BLaER1 treated with 17β-estradiol and CSF1 and Interleukin-3, amounts not matched to agents 10 nM and 100 nM (cell line): ENCODE measurements around the gene SLC10A3.

ENCODE experiments used
- H3K27ac ChIP-seq, 11 experiments: shearing (Covaris generic); formaldehyde crosslinking; 2 replicates each; pipeline ENCODE4 v1.8.1; 2022
- H3K27me3 ChIP-seq, 11 experiments: shearing (Covaris generic); formaldehyde crosslinking; 2 replicates each; pipeline ENCODE4 v1.8.1; 2022
- H3K36me3 ChIP-seq, 11 experiments: shearing (Covaris generic); formaldehyde crosslinking; 2 replicates each; pipeline ENCODE4 v1.8.1; 2022
- H3K4me1 ChIP-seq, 10 experiments: shearing (Covaris generic); formaldehyde crosslinking; 2 replicates each; pipeline ENCODE4 v1.8.1; 2022
- H3K4me2 ChIP-seq, 11 experiments: shearing (Covaris generic); formaldehyde crosslinking; 2 replicates each; pipeline ENCODE4 v1.8.1; 2022
- H3K4me3 ChIP-seq, 10 experiments: shearing (Covaris generic); formaldehyde crosslinking; 2 replicates each; pipeline ENCODE4 v1.8.1; 2022
- H3K9ac ChIP-seq, 11 experiments: shearing (Covaris generic); formaldehyde crosslinking; 2 replicates each; pipeline ENCODE4 v1.8.1; 2022
- H3K9me3 ChIP-seq, 11 experiments: shearing (Covaris generic); formaldehyde crosslinking; replicated peaks in 1 of 11; 2 replicates each; pipeline ENCODE4 v1.8.1; 2022
- H4K20me1 ChIP-seq, 11 experiments: shearing (Covaris generic); formaldehyde crosslinking; 2 replicates each; pipeline ENCODE4 v1.8.1; 2022
- Cebpa-rat ChIP-seq, 11 experiments: shearing (Covaris generic); IDR thresholded peaks; 2 replicates each; pipeline ENCODE4 v1.8.1; 2022

The SLC10A3 gene

DNA sequence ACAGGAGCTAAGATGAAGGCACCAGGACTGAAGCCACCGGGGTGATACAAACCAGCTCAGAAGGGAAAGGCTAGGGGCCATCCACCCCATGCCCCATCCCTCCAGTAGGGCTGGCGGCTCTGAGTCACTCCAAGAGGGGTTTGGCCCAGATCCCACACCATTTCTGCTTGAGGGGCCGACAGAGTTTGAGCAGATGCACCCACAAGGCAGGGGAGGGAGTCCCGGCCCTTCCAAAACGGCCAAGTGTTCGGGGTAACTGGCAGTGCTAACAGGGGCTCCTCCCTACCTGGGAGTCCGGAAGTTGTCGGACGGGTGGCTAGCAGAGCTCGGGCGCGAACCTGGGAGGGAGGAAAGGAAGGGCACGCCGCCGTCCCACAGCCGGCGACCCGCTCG lies 412 bp downstream of the SLC10A3 start:
- H3K9me3 ChIP-seq, result peaks cover 0 to 58% (median 31%) of the 10 kb centered on the region in 11 experiments; a peak in 15 of 22 replicates
- H3K4me1 ChIP-seq, result peaks cover 25 to 44% (median 36%) of the 10 kb centered on the region in 10 experiments
- peak overlapping the region; percentile 77 to 89 (median 84) for H3K4me2 ChIP-seq
- peaks cover 13 to 41% (median 29%) of the 10 kb centered on the region in 11 experiments for H3K27me3 ChIP-seq
- H3K4me3 ChIP-seq, result peak overlapping the region; percentile 70 to 81 (median 74)
- peaks cover 0 to 15% (median 5%) of the 10 kb centered on the region in 11 experiments; a peak in 12 of 22 replicates for H3K36me3 ChIP-seq
- no peak for TF ChIP-seq Cebpa-rat (IDR thresholded peaks at IDR 0.05)
- peak overlapping the region; percentile 76 to 88 (median 84) for H3K9ac ChIP-seq
- H4K20me1 ChIP-seq, result peaks cover 0 to 21% (median 6%) of the 10 kb centered on the region in 11 experiments; a peak in 8 of 22 replicates
- peak overlapping the region; percentile 74 to 85 (median 77) for H3K27ac ChIP-seq

GRCh38 chrX:154489182-154489581 lies 1.2 kb downstream of the SLC10A3 start:
- peaks cover 0 to 27% (median 9%) of the 10 kb centered on the region in 11 experiments; a peak in 9 of 22 replicates for H4K20me1 ChIP-seq
- H3K27me3 ChIP-seq, result peaks cover 13 to 40% (median 26%) of the 10 kb centered on the region in 11 experiments; a peak in 20 of 22 replicates
- peaks cover 0 to 58% (median 31%) of the 10 kb centered on the region in 11 experiments; a peak in 15 of 22 replicates for H3K9me3 ChIP-seq
- no peak overlapping the region; a peak in 1 of 22 replicates for H3K27ac ChIP-seq
- peak overlapping the region in 8 of 10 experiments; percentile 70 to 81 (median 74); a peak in 13 of 20 replicates for H3K4me3 ChIP-seq
- H3K9ac ChIP-seq, result peak overlapping the region in 10 of 11 experiments; percentile 79 to 88 (median 84); a peak in 17 of 22 replicates
- H3K36me3 ChIP-seq, result peaks cover 0 to 24% (median 11%) of the 10 kb centered on the region in 11 experiments; a peak in 14 of 22 replicates
- TF ChIP-seq Cebpa-rat (IDR thresholded peaks at IDR 0.05), result no peak
- peaks cover 33 to 52% (median 45%) of the 10 kb centered on the region in 10 experiments for H3K4me1 ChIP-seq
- peak overlapping the region; percentile 77 to 89 (median 84) for H3K4me2 ChIP-seq

DNA sequence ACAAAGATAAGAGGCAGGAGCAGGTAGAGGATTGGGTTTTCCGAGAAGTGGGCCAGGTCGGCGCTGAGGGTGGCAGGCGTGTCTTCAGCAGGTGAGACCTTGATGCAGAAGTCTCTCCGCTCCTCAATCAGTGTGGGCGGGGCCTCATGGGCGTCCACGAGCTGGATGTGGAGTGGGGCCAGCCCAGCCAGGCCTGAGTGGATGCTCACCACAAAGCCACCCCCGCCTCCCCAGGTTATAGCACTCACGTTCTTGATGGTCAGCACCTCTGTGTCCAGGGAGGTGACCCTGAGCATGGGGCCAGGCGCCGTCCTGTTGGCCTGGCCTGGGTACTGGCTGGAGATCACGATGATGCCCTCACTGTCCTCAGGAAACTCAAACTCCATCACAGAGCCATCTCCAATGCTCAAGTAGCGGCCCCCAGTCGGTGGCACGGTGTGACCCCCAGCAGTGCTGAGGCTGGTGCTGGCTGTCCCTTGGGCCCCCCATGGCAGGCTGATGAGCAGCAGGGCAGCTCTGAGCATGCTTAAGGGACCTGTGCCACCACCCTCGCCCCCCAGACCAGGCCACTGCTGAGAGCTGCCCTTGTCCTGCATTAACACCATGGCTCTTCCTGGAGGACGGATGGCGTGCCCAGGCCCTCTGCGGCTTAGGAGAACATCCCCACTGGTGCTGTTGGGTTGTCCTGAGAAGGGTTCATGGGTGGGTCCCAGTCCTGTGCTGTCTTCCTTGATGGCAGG lies 1.9 kb downstream of the SLC10A3 start:
- Histone ChIP-seq H3K4me2 (peak overlapping the region in 10 of 11 experiments; percentile 77 to 89 (median 82); a peak in 17 of 22 replicates), H4K20me1 (peaks cover 0 to 33% (median 11%) of the 10 kb centered on the region in 11 experiments; a peak in 11 of 22 replicates), H3K4me1 (peaks cover 40 to 59% (median 52%) of the 10 kb centered on the region in 10 experiments)

GRCh38 chrX:154487518-154488290 lies 2.7 kb downstream of the SLC10A3 start:
- H3K9me3 ChIP-seq, result peaks cover 0 to 58% (median 31%) of the 10 kb centered on the region in 11 experiments; a peak in 15 of 22 replicates
- H3K4me3 ChIP-seq, result peak overlapping the region in 2 of 10 experiments; percentile 80 to 81; a peak in 2 of 20 replicates
- H3K27ac ChIP-seq, result peak overlapping the region in 2 of 11 experiments; percentile 62 to 86; a peak in 6 of 22 replicates
- H3K4me1 ChIP-seq, result peaks cover 48 to 67% (median 60%) of the 10 kb centered on the region in 10 experiments
- peaks cover 0 to 31% (median 16%) of the 10 kb centered on the region in 11 experiments; a peak in 14 of 22 replicates for H3K36me3 ChIP-seq
- peaks cover 0 to 41% (median 14%) of the 10 kb centered on the region in 11 experiments; a peak in 11 of 22 replicates for H4K20me1 ChIP-seq
- peaks cover 16 to 41% (median 34%) of the 10 kb centered on the region in 11 experiments; a peak in 21 of 22 replicates for H3K27me3 ChIP-seq
- peak overlapping the region; percentile 63 to 89 (median 76); a peak in 20 of 22 replicates for H3K4me2 ChIP-seq
- H3K9ac ChIP-seq, result peak overlapping the region in 4 of 11 experiments; percentile 84 to 91 (median 87); a peak in 4 of 22 replicates
- TF ChIP-seq Cebpa-rat (IDR thresholded peaks at IDR 0.05), result no peak

More for the DNA sequence above, 1.9 kb downstream of the SLC10A3 start:
- H3K9me3 ChIP-seq, result peaks cover 0 to 58% (median 31%) of the 10 kb centered on the region in 11 experiments; a peak in 15 of 22 replicates
- H3K36me3 ChIP-seq, result peaks cover 0 to 30% (median 16%) of the 10 kb centered on the region in 11 experiments; a peak in 14 of 22 replicates
- no peak overlapping the region for H3K27ac ChIP-seq
- peak overlapping the region in 1 of 10 experiments; percentile 75; a peak in 1 of 20 replicates for H3K4me3 ChIP-seq
- peaks cover 15 to 41% (median 30%) of the 10 kb centered on the region in 11 experiments; a peak in 19 of 22 replicates for H3K27me3 ChIP-seq
- peak overlapping the region in 2 of 11 experiments; percentile 84 to 86; a peak in 1 of 22 replicates for H3K9ac ChIP-seq
- TF ChIP-seq Cebpa-rat (IDR thresholded peaks at IDR 0.05), result no peak

DNA sequence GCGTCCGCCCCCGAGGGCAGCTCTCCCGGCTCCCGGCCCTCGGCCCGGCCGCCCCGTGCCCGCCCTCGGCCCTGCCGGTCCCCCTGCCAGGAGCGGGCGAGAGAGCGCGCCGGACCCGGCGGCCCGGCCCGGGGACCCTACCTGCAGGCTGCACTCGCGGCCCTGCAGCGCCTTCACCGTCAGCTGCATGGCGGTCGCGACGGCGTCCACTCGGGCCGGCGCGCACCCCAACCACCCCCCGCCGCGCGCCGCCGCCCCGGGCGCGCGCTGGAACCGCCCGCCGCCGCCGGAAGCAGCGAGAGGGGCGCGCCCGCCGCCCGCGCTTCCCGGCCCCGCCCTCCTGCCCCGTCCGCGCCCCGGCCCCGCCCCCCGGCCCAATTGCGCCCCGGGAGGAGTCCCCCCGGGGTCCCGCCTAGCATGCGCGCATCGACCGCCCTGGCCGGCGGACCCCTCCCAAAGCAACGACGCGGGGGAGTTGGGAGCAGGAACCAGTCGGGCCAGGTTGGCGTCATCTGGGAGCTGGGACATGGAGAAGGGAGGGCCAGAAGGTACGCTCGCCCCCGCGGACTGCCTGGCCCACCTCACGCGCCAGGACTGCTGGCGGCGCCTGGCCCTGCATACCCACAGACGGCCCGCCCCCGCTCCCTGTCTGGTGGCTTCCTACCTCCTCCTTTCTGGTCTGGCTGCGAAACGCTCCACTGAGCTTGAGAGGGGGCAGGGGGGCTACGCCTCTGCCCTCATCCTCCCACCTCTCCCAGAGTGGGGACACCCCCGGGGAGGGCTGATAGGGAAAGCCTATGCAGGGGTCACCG lies 3.8 kb downstream of the SLC10A3 start, which contains the start of gene UBL4A:
TSS of gene UBL4A (minus strand) at position 220 of the 812 bp plus-strand sequence. CDS start at position 189, 31 bp downstream.
- Histone ChIP-seq H3K36me3 (peaks cover 0 to 31% (median 16%) of the 10 kb centered on the region in 11 experiments; a peak in 14 of 22 replicates), H3K4me2 (peak within 1 kb of the TSS; percentile 75 to 89 (median 81)), H3K27ac (peak within 1 kb of the TSS; percentile 44 to 88 (median 82)), H3K4me1 (peaks cover 51 to 73% (median 68%) of the 10 kb centered on the region in 10 experiments), H3K9ac (peak within 1 kb of the TSS; percentile 73 to 91 (median 84)), H4K20me1 (peaks cover 0 to 43% (median 14%) of the 10 kb centered on the region in 11 experiments; a peak in 11 of 22 replicates), H3K4me3 (peak within 1 kb of the TSS; percentile 71 to 84 (median 77)), H3K27me3 (peaks cover 26 to 42% (median 38%) of the 10 kb centered on the region in 11 experiments), H3K9me3 (peaks cover 0 to 56% (median 31%) of the 10 kb centered on the region in 11 experiments; a peak in 15 of 22 replicates)
- no peak for TF ChIP-seq Cebpa-rat (IDR thresholded peaks at IDR 0.05)

DNA sequence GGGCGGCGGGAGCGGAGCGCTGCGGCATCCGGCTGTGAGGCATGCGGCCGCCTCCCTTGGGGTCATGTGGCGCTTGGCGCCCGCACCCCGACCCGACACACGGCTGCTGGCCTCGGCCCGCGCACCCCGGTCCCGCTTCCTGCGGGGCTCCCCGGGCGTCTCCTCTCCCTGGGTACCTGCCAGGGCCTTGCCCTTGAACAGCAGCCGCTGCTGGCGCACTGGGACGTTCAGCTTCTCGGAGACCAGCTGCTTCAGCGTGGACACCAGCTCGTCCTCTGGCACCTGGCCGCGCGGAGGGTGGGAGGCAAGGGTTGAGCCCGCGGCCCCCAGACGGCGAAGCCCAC lies 4.4 kb downstream of the SLC10A3 start:
- peak overlapping the region; percentile 73 to 91 (median 84) for H3K9ac ChIP-seq
- H3K4me2 ChIP-seq, result peak overlapping the region; percentile 70 to 89 (median 81)
- peak overlapping the region; percentile 44 to 88 (median 82) for H3K27ac ChIP-seq
- H3K27me3 ChIP-seq, result peaks cover 32 to 48% (median 38%) of the 10 kb centered on the region in 11 experiments
- H3K4me1 ChIP-seq, result peaks cover 53 to 68% (median 63%) of the 10 kb centered on the region in 10 experiments
- H3K9me3 ChIP-seq, result peaks cover 0 to 50% (median 31%) of the 10 kb centered on the region in 11 experiments; a peak in 15 of 22 replicates
- peak overlapping the region; percentile 71 to 84 (median 77) for H3K4me3 ChIP-seq
- no peak for TF ChIP-seq Cebpa-rat (IDR thresholded peaks at IDR 0.05)
- peaks cover 0 to 43% (median 14%) of the 10 kb centered on the region in 11 experiments; a peak in 11 of 22 replicates for H4K20me1 ChIP-seq
- H3K36me3 ChIP-seq, result peaks cover 0 to 31% (median 16%) of the 10 kb centered on the region in 11 experiments; a peak in 14 of 22 replicates
